Glomerular visceral epithelial cell (primary cell): Measurements from ENCODE around the gene FAM241B.

ENCODE experiments used
- DNase-seq: peaks from one replicate; pipeline ENCODE4 v3.0.0-alpha.2; 2016; ENCODE audit errors: extremely low spot score

The FAM241B gene

DNA sequence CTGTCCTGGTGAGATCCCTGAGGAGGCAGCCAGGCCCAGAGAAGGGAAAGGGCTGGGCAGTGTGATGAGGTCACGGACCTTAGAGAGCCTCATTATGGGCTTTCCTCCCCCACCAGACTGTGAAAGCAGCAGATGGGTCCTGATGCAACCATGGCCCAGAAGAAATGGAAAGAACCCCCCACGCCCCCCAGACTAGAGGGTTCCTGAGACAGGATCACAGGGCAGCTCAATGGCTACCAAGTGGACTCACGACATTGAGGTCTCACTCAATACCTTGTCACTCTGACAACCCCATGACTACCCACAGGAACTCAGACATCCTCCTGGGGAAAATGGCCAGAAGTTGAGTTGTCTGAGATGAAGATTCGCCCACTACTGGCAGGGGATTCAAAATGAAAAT, 36.7 kb downstream of the FAM241B start:
- no peak for DNase-seq

DNA sequence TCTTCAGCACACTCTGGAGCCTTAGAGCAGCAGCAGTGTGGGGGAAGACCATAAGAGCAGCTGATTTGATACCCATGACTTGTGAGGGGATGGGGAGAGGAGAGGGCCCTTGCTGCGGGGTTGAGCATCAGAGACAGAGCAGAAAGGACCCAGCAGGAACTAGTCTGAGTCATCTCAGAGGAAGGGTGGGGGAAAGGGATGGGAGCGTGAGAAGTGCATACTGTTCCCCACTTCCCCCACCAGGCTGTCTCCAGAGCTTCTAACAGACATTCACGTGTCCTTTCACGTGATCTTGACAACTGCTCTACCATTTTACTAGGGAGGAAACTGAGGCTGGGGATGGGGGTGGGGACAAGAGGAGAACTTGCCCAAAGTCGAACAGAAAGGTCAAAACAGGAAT, 38.7 kb downstream of the FAM241B start:
- DNase-seq: no peak

DNA sequence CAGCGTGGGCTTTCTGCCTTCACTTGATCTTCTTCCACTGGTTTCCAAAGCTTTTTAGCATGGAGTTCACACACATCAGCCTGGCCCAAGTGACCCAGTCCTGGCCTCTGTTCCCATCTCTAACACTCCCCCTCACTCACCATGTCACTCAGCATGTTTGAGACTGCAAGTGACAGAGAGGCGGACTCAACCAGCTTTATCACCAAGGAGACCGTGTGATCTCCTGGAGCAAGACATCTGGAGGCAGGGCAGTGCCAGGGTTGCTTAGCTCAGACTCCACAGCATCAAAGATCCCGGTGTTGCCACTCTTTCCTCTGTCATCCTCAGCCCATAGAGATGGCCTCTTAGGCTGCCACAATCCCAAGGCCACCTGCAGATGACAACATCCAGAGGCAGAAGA, 39.4 kb downstream of the FAM241B start:
- DNase-seq: no peak

DNA sequence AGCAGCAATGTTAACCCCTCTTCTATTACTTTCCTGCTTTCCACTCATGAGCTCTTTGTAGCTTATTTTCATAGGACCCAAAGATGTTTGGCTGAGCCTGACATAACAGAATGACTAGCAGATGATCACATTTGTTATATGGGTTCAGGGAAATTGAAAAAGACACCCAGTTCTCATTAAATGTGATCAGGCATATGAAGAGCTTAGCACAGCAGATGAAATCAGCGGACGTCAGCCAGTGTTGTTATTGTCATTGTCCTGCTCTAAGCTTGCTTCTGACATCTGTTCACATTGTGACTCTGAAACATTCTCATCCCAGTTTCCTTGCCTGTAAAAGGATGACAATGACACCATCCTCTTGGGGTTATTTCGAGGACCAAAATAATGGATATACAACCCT, 43.5 kb downstream of the FAM241B start:
- no peak for DNase-seq

DNA sequence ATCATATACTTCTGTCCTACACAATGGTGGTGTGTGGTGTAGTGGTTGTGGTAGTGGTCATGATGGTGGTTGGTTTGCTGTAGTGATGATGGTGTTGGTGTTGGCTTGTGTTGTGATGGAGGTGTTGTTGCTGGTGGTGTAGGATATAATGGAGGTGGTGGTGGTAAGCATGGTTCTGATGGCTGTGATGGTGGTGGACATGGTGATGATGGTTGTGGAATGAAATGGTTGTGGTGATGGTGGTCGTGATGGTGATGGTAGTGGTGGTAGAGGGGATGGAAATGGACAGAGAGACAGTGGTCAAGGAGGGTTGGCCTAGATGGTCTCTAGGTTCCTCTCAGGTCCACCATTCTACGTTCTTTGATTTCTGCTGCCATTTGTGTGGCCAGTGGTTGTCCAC, 44.7 kb downstream of the FAM241B start:
- no peak for DNase-seq

DNA sequence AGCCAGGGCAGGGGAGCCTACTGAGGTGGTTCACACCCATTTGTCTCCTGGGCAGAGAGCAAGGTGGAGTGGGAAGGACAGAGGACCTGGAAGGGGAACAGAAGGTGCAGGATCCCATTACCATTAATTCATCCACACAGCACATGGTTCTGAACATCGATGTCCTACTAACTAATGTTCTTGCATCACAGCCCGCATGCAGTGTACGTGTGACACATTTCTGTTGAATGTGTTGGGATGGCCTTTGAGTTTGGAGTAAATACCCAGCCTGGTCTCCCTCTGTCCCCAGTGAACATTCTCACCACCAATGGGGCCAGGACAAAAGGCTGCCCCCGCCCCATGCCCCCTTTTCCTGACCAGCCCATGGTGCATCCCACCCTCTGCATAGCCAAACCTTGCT, 46.3 kb downstream of the FAM241B start:
- DNase-seq: no peak

DNA sequence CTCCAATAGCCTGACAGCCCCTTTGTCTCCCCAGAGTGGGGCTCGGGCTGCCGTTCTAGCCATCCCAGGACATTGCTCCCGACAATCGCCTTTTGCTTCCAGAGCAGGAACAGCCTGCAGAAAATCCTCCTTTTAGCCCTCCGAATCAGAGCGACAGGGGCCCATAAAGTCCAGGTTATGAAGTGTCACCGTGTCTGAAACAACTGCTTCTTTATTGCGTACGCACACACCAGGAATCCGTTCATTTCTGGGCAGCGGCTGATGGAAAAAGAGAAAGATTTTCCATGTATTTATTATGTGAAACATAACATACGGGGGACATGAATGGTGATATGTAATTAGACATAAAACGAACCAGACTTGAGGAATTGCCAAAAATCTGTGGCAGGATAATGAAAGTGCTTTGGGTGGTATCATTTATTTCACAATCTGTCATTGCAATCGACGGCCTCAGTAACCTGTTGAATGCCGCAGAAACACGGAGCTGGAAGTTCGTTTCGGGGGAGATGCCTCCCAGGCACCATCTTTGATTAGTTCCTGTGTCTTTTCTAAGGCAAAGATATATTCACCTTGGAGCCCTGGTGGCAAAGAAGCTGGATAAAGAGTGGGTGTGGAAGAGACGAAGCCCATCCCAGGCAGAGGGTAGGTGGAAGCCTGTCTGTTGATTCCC, 48.1 kb downstream of the FAM241B start:
- DNase-seq: no peak

DNA sequence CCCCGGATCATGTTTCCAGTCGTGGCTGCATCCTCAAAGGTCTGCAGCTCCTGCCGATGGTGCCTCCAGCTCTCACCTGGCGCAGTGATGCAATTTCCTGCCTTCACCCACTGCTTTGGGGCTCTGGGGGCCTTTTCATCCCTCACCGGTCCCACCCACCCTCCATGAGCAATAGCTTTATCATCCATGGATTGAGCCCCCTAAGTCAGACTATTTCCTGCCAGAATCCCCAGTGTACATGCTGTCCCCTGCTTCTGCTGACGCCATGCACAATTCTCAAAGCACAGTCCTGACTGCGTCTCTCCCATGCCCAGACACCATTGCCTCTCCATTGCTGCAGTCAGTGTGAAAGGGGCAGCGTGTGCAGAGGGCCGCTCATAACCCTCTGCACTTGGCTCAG, 49.7 kb downstream of the FAM241B start:
- no peak for DNase-seq

DNA sequence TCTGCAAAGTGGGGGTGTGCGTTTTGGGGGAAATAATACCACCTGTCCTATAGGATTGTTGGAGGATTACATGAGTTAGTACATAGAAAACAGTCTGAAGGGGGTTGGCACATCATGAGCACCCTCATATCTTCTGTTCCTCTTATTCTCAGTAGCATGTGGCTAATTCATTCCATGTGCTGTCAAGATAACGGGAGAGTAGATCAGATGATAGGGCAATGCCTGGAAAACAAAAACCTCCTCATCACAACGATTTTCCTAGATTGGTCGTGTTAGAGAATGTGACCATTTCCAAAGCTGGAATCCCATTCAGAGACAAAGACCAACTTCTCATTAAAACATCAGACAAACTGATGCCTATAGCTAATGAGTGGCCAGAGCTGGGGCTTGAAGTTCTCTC, 50.6 kb downstream of the FAM241B start:
- DNase-seq: no peak

DNA sequence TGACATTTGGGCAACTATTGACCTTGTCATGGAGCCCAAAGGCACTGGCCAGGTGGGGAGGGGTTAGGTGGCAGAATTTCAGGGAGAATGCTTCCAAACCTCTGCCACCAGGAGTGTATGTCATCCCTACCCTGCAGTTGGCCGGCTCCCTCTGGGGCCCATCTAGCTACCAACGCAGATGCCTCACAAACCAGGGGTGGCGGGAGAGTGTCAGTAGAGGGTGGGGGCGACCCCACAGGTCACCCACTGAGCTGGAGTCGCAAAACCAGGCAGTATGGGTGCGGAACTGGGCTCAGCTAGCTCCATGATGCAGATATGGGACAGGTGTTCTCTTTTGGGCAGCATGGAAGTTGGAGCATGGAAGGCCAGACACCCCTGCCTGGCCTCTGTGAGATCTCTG, 51.4 kb downstream of the FAM241B start:
- DNase-seq: no peak

DNA sequence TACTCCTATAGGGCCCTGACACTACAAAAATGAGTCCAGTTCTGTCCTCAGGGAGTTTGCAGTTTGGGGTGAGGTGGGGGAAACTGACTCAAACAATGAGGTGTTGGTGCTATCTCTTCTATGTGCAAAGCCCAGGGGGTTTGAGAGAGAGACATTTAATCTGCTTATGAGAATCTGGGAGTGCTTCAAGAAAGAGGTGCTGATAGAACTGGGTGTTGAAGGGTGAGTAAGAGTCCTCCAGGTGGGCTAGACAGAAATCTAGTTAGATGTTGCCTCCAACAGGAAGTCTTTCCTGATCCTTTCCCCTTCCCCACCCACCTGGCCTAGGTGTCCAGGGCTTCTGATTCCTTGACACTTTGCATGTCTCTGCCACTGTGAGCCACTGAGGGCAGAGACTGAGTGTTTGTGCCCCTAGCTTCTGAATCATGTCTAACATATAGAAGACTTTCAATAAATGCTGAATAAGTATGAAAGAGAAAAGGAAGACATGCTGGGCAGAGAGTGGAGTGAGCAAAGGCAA, 53.0 kb downstream of the FAM241B start:
- no peak for DNase-seq
